Measurements from ENCODE around the gene TTI1. TPM values are rescaled to one million over a fixed set of nuclear protein-coding genes. Genes with fewer than 3 reads are reported as not detected.

The TTI1 gene
- total RNA-seq, 1 donor from 2014 or later, result 13.4 TPM

- Histone ChIP-seq H4K20me1 (ENCODE audit: insufficient read depth, low read length) (no peaks in the 10 kb centered on the region), H3K36me3 (ENCODE audit: insufficient read depth, low read length) (no peaks in the 10 kb centered on the region), H3K9me3 (ENCODE audit: insufficient read depth, low read depth, low read length) (no peaks in the 10 kb centered on the region), H3K4me3 (ENCODE audit: insufficient read depth, low read depth, low read length) (no peak overlapping the region), H3K27me3 (ENCODE audit: insufficient read depth, low read length) (peaks cover 4% of the 10 kb centered on the region), H2AFZ (ENCODE audit: low read depth, low read length) (no peak overlapping the region), H3K4me2 (ENCODE audit: low read length) (no peak overlapping the region), H3K9ac (ENCODE audit: low read length) (no peak overlapping the region), H3K79me2 (ENCODE audit: insufficient read depth, low read length) (no peaks in the 10 kb centered on the region), H3K4me1 (ENCODE audit: insufficient read depth, low read length) (no peaks in the 10 kb centered on the region), H3K27ac (ENCODE audit: low read depth, low read length) (no peak overlapping the region)
- peaks cover 16% of the 10 kb centered on the region for H3K27me3 Mint-ChIP-seq (ENCODE audit: low read depth, unreplicated experiment)
- no peak overlapping the region for H3K27ac Mint-ChIP-seq (ENCODE audit: unreplicated experiment)
- FAIRE-seq, result no peak
- no peak for TF ChIP-seq EZH2 (IDR thresholded peaks at IDR 0.05; ENCODE audit: insufficient read depth, low read length)
- TF ChIP-seq, protein P1, sequence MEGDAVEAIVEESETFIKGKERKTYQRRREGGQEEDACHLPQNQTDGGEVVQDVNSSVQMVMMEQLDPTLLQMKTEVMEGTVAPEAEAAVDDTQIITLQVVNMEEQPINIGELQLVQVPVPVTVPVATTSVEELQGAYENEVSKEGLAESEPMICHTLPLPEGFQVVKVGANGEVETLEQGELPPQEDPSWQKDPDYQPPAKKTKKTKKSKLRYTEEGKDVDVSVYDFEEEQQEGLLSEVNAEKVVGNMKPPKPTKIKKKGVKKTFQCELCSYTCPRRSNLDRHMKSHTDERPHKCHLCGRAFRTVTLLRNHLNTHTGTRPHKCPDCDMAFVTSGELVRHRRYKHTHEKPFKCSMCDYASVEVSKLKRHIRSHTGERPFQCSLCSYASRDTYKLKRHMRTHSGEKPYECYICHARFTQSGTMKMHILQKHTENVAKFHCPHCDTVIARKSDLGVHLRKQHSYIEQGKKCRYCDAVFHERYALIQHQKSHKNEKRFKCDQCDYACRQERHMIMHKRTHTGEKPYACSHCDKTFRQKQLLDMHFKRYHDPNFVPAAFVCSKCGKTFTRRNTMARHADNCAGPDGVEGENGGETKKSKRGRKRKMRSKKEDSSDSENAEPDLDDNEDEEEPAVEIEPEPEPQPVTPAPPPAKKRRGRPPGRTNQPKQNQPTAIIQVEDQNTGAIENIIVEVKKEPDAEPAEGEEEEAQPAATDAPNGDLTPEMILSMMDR (IDR thresholded peaks at IDR 0.05; ENCODE audit: insufficient read depth, low read depth, low read length), result no peak
- no peak overlapping the region for H3K4me3 Mint-ChIP-seq (ENCODE audit: unreplicated experiment)
- H3K9me3 Mint-ChIP-seq (ENCODE audit: unreplicated experiment), result peaks cover 5% of the 10 kb centered on the region
- H3K36me3 Mint-ChIP-seq (ENCODE audit: low read depth, unreplicated experiment), result peaks cover 12% of the 10 kb centered on the region
- H3K4me1 Mint-ChIP-seq (ENCODE audit: low read depth, unreplicated experiment), result no peaks in the 10 kb centered on the region
- DNase-seq (ENCODE audit: low read depth), result no peak
Measured at GRCh38 chr20:37936451-37936850, 96.8 kb downstream of the TTI1 start.

DNA sequence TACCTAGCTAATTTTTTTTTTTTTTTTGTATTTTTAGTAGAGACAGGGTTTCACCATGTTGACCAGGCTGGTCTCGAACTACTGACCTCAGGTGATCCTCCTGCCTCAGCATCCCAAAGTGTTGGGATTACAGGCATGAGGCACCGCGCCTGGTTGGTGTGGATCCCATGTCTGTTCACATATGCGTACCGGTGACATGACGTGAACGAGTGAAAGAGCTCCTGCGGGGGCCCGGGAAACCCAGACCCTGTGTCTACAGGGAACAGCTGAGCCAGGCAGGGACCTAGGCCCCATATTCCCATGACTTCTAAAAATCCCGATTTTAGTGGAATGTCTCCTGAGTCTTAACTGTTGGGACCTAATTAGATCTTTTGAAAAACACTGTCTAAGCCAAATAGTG, 97.2 kb downstream of the TTI1 start:
- Histone ChIP-seq H3K9ac (ENCODE audit: low read length) (no peak overlapping the region), H3K9me3 (ENCODE audit: insufficient read depth, low read depth, low read length) (no peaks in the 10 kb centered on the region), H3K27me3 (ENCODE audit: insufficient read depth, low read length) (peaks cover 4% of the 10 kb centered on the region), H2AFZ (ENCODE audit: low read depth, low read length) (no peak overlapping the region), H3K4me2 (ENCODE audit: low read length) (no peak overlapping the region), H3K36me3 (ENCODE audit: insufficient read depth, low read length) (no peaks in the 10 kb centered on the region), H3K27ac (ENCODE audit: low read depth, low read length) (no peak overlapping the region), H3K79me2 (ENCODE audit: insufficient read depth, low read length) (no peaks in the 10 kb centered on the region), H3K4me1 (ENCODE audit: insufficient read depth, low read length) (no peaks in the 10 kb centered on the region), H4K20me1 (ENCODE audit: insufficient read depth, low read length) (no peaks in the 10 kb centered on the region), H3K4me3 (ENCODE audit: insufficient read depth, low read depth, low read length) (no peak overlapping the region)
- peaks cover 5% of the 10 kb centered on the region for H3K9me3 Mint-ChIP-seq (ENCODE audit: unreplicated experiment)
- H3K36me3 Mint-ChIP-seq (ENCODE audit: low read depth, unreplicated experiment), result peaks cover 12% of the 10 kb centered on the region
- no peak overlapping the region for H3K4me3 Mint-ChIP-seq (ENCODE audit: unreplicated experiment)
- FAIRE-seq (no peak), DNase-seq (ENCODE audit: low read depth) (no peak)
- H3K27me3 Mint-ChIP-seq (ENCODE audit: low read depth, unreplicated experiment), result peaks cover 16% of the 10 kb centered on the region
- no peaks in the 10 kb centered on the region for H3K4me1 Mint-ChIP-seq (ENCODE audit: low read depth, unreplicated experiment)
- H3K27ac Mint-ChIP-seq (ENCODE audit: unreplicated experiment), result no peak overlapping the region
- TF ChIP-seq EZH2 (IDR thresholded peaks at IDR 0.05; ENCODE audit: insufficient read depth, low read length), result no peak
- TF ChIP-seq, protein P1 (IDR thresholded peaks at IDR 0.05; ENCODE audit: insufficient read depth, low read depth, low read length), result no peak

DNA sequence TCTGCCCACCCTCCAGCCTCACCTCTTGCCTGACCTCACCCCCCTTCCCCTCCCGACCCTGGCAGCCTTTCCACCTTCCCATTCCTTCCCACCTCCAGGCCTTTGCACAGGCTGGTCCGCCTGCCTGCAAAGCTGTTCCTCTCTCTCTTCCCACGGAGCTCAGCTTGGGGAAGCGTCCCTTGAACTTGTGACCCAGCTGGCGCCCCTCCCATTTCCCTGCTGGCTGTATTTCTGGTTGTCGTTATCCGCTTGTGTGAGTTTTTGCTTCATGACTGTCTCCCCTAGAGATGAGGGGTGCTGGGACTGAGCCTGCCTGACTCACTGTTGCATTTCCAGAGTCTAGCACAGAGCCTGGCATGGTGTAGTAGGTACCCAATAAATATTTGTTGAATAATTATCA, 97.8 kb downstream of the TTI1 start:
- Mint-ChIP-seq H3K4me1 (ENCODE audit: low read depth, unreplicated experiment) (no peaks in the 10 kb centered on the region), H3K36me3 (ENCODE audit: low read depth, unreplicated experiment) (peaks cover 13% of the 10 kb centered on the region), H3K9me3 (ENCODE audit: unreplicated experiment) (peaks cover 5% of the 10 kb centered on the region), H3K27ac (ENCODE audit: unreplicated experiment) (no peak overlapping the region), H3K27me3 (ENCODE audit: low read depth, unreplicated experiment) (peaks cover 20% of the 10 kb centered on the region), H3K4me3 (ENCODE audit: unreplicated experiment) (no peak overlapping the region)
- FAIRE-seq, result no peak
- H3K4me3 ChIP-seq (ENCODE audit: insufficient read depth, low read depth, low read length), result no peak overlapping the region
- H2AFZ ChIP-seq (ENCODE audit: low read depth, low read length), result no peak overlapping the region
- no peak overlapping the region for H3K4me2 ChIP-seq (ENCODE audit: low read length)
- H3K27me3 ChIP-seq (ENCODE audit: insufficient read depth, low read length), result peaks cover 4% of the 10 kb centered on the region
- no peak overlapping the region for H3K9ac ChIP-seq (ENCODE audit: low read length)
- DNase-seq (ENCODE audit: low read depth), result no peak
- H3K4me1 ChIP-seq (ENCODE audit: insufficient read depth, low read length), result no peaks in the 10 kb centered on the region
- H3K27ac ChIP-seq (ENCODE audit: low read depth, low read length), result no peak overlapping the region
- H3K79me2 ChIP-seq (ENCODE audit: insufficient read depth, low read length), result no peaks in the 10 kb centered on the region
- no peaks in the 10 kb centered on the region for H3K36me3 ChIP-seq (ENCODE audit: insufficient read depth, low read length)
- H3K9me3 ChIP-seq (ENCODE audit: insufficient read depth, low read depth, low read length), result no peaks in the 10 kb centered on the region
- H4K20me1 ChIP-seq (ENCODE audit: insufficient read depth, low read length), result no peaks in the 10 kb centered on the region
- TF ChIP-seq, protein P1 (IDR thresholded peaks at IDR 0.05; ENCODE audit: insufficient read depth, low read depth, low read length), result no peak
- TF ChIP-seq EZH2 (IDR thresholded peaks at IDR 0.05; ENCODE audit: insufficient read depth, low read length), result no peak
